OCI-M2 (cell line): ENCODE data around the gene NPHS1.

Experiments used
- DNase-seq: peaks from one replicate; lab custom pipeline; 2025; ENCODE audit not compliant: unreplicated experiment; lab: John Stamatoyannopoulos, UW

The NPHS1 gene

DNA sequence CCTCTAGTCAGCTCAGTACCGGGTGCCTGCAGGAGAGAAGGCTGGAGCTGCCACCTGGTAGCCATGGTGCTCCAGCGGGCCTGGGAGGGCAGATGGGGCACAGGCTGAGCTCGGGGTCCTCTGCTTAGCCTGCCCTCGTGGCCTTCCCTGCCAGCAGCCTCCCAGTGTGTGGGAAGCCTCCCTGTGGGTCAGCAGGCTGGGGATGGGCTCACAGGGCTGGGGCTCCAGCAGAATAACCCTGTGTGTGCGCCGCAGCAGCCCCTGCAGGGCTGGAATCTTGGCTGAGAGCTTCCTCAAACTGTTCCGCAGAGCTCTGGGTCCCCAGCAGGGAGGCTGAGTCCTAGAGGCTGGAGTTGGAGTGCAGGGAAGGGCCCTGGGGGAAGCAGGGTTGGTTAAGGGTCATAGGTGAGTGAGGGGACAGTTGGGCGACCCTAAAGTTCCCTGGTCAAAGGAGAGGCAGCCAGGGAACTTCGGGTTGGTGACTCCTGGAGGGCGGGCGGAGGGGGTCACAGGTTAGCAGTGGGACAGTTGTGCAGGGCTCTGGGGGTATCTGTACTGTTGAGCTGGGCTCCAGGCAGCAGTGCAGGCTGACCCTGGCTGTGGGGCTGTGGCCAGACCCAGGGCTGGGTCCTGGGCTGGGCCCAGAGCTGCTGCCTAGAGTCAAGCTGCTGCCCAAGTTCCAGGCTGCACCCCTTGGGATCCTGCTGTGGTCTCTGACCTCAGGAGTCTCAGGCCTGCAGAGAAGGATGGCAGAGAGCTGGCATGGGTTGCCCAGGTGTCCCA lies 62.9 kb downstream of the NPHS1 start:
- DNase-seq: no peak

DNA sequence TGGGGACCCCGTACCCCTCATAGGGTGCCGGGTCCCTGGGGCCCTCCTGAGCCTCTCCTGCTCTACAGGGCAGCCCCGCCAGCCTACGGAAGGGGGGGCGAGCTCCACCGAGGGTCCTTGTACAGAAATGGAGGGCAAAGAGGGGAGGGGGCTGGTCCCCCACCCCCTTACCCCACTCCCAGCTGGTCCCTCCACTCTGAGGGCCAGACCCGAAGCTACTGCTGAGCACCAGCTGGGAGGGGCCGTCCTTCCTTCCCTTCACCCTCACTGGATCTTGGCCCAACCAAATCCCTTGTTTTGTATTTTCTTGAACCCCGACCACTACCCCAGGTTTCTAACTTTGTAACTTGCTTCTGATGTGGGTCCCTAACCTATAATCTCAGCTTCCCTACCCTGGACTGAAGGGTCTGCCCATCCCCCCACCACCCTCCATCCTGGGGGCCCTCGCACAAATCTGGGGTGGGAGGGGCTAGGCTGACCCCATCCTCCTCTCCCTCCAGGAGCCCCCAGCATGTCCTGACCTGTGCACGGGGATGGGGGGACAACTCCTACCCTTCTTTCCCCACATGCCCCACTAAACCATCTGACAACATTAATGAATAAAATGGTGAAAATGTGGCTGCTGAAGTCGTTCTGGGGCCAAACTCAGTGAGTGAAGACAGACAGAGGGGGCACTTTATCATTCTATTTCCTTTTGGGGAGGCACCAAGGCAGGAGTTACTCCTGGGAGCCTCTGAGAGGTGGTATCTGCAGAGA lies 63.9 kb downstream of the NPHS1 start:
- no peak for DNase-seq

DNA sequence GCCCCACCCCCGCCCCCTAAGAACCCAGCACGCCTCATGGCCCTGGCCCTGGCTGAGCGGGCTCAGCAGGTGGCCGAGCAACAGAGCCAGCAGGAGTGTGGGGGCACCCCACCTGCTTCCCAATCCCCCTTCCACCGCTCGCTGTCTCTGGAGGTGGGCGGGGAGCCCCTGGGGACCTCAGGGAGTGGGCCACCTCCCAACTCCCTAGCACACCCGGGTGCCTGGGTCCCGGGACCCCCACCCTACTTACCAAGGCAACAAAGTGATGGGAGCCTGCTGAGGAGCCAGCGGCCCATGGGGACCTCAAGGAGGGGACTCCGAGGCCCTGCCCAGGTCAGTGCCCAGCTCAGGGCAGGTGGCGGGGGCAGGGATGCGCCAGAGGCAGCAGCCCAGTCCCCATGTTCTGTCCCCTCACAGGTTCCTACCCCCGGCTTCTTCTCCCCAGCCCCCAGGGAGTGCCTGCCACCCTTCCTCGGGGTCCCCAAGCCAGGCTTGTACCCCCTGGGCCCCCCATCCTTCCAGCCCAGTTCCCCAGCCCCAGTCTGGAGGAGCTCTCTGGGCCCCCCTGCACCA lies 65.0 kb downstream of the NPHS1 start:
- DNase-seq: no peak

DNA sequence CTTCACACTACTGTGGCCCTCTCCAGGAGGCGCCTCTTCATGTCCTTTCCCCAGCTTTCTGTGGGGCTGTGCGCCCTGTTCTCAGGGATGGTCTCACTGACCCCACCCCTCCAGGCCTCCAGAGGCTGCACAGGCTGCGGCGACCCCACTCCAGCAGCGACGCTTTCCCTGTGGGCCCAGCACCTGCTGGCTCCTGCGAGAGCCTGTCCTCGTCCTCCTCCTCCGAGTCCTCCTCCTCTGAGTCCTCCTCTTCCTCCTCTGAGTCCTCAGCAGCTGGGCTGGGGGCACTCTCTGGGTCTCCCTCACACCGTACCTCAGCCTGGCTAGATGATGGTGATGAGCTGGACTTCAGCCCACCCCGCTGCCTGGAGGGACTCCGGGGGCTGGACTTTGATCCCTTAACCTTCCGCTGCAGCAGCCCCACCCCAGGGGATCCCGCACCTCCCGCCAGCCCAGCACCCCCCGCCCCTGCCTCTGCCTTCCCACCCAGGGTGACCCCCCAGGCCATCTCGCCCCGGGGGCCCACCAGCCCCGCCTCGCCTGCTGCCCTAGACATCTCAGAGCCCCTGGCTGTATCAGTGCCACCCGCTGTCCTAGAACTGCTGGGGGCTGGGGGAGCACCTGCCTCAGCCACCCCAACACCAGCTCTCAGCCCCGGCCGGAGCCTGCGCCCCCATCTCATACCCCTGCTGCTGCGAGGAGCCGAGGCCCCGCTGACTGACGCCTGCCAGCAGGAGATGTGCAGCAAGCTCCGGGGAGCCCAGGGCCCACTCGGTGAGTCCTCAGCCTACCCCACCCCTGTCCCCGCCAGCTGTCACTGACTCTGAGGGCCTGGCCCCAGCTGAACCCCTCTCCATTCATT lies 65.8 kb downstream of the NPHS1 start:
- DNase-seq: no peak

DNA sequence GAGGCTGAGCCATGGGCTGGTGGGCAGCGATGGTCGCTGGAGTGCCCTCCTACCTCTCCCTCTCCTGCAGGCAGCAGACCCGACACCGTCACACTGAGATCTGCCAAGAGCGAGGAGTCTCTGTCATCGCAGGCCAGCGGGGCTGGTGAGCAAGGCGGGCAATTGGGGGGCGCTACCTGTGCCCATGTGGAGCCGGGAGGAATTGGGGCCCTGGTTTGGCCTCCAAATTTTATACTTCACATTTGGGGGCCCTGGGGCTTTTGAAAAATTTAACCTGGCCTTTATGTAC lies 67.0 kb downstream of the NPHS1 start:
- DNase-seq: no peak

DNA sequence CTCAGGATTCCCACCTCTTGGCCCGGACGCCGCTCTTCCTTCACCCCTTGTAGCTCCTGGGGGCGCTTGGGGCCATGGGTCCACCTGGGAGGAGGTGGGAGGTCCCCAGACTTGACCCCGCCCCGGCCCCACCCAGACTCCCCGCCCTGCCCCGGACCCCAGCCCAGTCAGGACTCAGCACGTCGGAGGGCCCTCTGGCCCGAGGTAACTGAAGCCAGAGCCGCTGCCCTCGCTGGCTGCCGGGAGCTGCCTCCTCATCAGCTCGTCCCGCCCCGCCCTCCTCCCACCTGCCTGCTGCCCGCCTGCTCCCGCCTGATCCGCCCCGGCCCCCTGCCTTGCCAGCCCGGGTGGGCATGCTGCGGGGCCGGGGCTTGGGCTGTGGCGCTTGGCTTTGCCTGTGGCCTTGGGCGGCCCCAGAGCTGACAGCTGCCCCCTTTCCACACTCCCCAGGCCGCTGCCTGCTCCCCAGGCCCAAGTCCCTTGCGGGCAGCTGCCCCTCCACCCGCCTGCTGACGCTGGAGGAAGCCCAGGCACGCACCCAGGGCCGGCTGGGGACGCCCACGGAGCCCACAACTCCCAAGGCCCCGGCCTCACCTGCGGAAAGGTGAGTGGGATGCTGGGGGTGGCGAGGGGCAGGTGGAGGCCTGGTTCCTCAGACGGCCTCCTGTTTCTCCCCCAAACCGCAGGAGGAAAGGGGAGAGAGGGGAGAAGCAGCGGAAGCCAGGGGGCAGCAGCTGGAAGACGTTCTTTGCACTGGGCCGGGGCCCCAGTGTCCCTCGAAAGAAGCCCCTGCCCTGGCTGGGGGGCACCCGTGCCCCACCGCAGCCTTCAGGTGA lies 67.6 kb downstream of the NPHS1 start:
- no peak for DNase-seq

DNA sequence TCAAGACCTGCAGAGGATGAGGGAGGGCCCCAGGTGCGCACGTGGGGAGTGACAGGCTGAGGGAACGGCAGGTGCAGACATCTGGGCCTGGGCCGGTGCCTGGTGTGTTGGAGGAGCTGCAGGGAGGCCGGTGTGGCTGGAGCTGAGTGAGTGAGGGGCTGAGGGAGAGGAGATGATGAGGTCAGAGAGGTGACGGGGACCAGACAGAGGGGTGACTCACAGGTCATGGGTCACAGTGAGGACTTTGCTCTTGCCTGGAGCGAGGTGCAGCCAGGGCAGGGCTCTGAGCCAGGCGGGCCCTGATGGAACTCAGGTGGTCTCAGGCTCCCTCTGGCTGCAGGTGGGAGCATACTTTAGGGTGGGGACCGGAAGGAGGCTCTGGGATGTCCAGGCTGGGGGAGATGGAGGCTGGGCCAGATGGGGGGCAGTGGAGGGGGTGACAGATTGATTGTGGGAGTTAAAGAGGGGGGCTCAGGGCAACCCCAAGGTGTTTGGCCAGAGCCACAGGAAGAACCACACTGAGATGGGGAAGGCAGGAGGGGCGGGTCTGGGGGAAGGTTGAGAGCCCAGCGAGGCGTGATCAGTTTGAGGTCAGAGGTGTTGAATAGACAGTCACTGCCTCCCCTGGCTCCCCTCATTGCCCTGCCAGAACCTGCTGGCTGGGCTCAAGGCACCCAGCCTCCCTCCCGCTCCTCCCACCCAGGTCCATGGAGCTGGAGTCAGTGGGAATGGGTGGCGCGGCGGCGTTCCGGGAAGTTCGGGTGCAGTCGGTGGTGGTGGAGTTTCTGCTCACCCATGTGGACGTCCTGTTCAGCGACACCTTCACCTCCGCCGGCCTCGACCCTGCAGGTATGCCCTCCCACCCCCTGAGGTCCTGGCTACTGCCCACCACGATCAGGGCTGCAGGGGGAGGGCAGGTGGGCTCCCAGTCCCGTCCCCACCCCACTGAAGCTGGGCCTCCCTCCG lies 68.6 kb downstream of the NPHS1 start:
- DNase-seq: no peak

DNA sequence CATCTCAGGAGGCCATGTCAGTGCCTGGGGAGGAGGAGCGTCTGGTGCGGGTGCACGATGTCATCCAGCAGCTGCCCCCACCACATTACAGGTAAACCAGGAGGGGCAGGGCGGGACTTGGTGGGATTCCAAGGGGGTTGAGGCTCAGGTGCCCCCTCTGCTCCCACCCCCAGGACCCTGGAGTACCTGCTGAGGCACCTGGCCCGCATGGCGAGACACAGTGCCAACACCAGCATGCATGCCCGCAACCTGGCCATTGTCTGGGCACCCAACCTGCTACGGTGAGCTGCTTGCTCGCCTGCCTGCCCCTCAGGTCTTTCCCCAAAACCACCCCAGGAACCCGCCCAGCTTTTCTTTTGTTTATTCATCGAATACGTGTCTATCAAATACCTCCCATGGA lies 69.7 kb downstream of the NPHS1 start:
- no peak for DNase-seq

DNA sequence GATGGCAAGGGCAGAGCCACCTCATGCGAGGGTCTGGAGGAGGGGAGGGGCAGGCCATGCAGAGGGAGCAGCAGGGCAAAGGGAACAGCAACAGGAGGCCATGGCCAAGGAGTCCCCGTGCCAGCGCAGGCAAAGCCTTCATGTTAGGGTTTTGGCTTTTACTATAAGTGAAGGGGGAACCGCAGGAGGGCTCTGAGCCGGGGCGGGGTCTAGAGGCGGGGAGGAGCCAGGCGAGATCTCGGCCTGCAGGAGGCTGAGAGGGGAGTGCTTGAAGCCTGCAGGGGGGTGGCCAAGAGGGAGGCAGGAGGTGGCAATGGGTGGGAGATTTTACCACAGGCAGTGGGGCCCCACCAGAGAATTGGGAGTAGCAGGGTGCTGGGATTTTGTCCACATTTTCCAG lies 70.7 kb downstream of the NPHS1 start:
- DNase-seq: no peak

DNA sequence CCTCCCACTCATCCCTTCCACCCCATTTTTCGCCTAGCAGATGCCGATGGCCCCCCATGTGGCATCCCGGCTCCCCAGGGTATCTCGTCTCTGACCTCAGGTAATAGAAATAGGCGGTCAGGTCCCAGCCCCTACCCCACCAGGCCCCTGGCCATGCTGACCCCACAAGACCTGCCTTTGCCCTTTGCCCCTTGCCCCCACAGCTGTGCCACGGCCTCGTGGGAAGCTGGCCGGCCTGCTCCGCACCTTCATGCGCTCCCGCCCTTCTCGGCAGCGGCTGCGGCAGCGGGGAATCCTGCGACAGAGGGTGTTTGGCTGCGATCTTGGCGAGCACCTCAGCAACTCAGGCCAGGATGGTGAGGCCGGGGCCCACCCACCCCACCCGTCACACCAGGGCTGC lies 71.6 kb downstream of the NPHS1 start:
- DNase-seq: no peak

DNA sequence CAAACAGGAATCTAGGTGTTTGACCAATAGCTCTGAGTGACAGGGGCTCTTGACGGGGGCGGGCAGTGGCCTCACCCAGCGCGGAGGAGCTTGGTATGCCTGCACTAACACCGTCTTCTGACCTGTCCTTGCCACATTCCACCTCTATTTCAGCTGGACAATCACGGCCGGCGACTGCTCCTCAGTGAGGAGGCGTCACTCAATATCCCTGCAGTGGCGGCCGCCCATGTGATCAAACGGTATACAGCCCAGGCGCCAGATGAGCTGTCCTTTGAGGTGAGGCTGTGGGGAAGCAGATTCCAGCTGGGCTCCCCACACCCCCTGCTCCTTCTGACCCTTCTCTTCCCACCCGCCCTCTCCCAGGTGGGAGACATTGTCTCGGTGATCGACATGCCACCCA lies 72.2 kb downstream of the NPHS1 start:
- no peak for DNase-seq

DNA sequence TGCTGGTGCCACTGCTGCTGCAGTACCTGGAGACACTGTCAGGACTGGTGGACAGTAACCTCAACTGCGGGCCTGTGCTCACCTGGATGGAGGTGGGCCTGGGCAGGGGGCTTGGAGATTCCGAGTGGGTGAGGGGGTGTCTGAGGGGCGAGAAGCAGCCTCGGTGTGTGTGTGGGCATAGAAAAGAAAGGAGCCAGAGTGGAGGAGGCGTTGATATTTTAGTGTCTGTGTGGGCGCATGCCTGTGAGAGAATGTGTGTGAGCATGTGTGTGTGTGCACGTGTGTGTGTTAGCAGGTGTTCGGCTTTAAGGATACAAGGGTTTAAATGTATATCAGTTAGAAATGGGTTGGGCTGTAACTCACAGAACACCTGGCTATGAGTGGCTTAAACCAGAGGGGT lies 73.3 kb downstream of the NPHS1 start:
- DNase-seq: no peak

DNA sequence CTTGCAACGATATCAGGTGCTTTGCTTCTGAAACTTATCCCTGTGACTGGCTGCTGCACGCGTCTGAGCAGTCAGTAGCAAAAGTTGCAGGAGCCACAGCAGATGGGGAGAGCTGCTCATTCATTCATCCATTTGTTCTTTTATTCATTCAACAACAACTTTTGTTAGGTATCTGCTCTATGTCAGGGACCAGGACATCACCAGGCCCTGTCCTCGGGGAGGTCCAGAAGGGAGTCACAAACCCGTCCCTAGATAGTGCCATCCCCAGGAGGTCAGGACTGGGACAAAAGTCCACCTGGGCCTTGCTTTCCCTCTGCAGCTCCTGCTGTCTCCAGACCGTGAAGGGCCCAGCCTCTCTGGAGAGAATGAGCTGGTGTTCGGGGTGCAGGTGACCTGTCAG lies 74.3 kb downstream of the NPHS1 start:
- no peak for DNase-seq

DNA sequence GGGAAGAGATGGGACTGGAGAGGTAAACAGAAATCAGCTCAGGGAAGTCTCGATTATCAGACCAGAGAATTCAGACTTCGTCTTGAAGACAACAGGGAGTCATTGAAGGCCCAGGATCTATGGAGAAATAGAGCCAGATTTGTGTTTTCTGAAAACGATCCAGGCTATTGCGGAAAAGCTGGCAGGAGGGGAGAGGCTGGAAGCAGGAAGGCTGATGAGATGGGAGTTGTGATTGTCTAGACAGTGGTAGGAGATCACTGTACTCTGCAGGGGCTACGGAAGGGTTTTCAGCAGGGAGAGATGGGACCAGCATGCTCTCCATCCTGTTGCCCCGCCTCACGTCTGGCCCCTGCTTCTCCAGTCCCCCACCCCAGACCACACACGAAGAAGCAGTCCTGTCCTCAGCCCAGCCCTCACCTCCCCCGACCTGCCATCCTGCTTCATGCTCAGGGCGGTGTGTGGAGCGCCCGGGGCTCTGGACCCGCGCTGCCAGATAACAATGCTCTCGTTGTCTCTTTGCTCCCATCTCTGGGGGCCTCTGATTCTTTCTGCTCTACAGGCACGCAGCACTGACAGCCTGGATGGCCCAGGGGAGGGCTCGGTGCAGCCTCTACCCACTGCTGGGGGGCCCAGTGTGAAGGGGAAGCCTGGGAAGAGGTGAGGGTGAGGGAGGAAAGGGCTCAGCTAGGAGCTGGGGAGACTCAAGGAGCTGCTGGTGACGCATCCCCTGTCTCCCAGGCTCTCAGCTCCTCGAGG lies 75.0 kb downstream of the NPHS1 start:
- DNase-seq: no peak

DNA sequence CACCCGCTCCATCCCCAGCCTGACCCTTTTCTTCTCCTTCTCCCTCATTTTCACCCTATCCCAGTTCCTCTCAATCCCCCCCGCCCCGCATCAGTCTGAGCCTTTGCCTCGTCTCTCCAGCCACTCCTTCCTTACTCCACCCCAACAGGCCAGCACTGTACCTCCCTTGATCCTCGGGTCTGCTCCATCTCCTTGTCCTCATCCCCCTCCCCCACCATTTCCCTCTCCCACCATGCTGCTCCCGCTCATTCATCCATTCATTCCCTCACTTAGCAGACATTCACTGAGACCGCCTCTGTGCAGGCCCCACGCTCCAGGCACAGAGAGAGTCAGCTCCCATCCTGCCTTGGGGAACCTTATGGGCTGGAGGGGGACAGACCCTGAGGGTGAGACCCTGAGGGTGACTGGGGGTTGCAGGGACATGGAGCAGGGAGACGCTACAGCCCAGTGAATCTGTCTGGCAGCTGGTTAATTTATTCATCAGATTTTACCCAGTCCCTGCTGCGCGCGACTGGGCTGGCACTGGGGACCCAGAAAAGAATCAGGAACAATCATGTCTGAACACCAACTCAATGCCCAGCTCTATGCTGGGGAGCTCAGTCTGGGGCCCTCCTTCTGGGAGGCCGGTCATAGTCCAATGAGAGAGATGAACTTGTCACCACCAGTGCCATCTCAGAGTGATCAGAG lies 76.1 kb downstream of the NPHS1 start:
- DNase-seq: no peak
